Lower leg skin (tissue), 4 donors: ENCODE data around the gene ZRANB3. TPM values are rescaled to one million over a fixed set of nuclear protein-coding genes. Genes with fewer than 3 reads are reported as not detected.

Experiments
- DNase-seq, 2 donors: peaks; one replicate each; pipeline ENCODE4 v3.0.0-alpha.2; 2019; ENCODE audit warnings: low spot score in 2 of 2
- H3K4me3 ChIP-seq: fragments of 200-600 bp; sonication (generic); 2 replicates; pipeline ENCODE4 v1.5.1; 2017; ENCODE audit warnings: mild to moderate bottlenecking, low read depth; ENCODE audit not compliant: poor library complexity, severe bottlenecking
- CTCF ChIP-seq, 3 donors: fragments of 450-650 bp; IDR thresholded peaks; one replicate each; pipeline ENCODE4 v1.5.1; 2016; ENCODE audit warnings: antibody characterized with exemption in 3 of 3, mild to moderate bottlenecking in 3 of 3, moderate library complexity in 2 of 3
- POLR2A ChIP-seq, 2 donors: fragments of 450-650 bp; IDR thresholded peaks; one replicate each; pipeline ENCODE4 v1.6.1; 2016 to 2017; ENCODE audit warnings: antibody characterized with exemption in 2 of 2, mild to moderate bottlenecking in 1 of 2, moderate library complexity in 1 of 2
- WGBS, 2 donors: methylation state at CpG; one replicate each; pipeline ENCODE4 v1.1.5; 2018; 5-methylcytosine and 5-hydroxymethylcytosine counted together
- intact Hi-C: fragments of 100-400 bp; cut with DNase I; formaldehyde crosslinking; loops from one replicate; pipeline ENCODE4 v1.15.0; 2023; ENCODE audit warnings: low total_unique reads
- total RNA-seq, 4 donors: library from RNA; depleted of rRNA; stranded (reverse); fragments of >200 nt; gene quantifications; one replicate each; pipeline ENCODE4 v1.1.0, GENCODE V29; 2016

The ZRANB3 gene
- total RNA-seq, 4 donors from 2014 or later, result 2.1 to 8.1 (median 4.1) TPM

GRCh38 chr2:135265960-135266490 lies 265.0 kb downstream of the ZRANB3 start:
- no peak for TF ChIP-seq CTCF (IDR thresholded peaks at IDR 0.05)
- no peak for TF ChIP-seq POLR2A (IDR thresholded peaks at IDR 0.05)
- intact Hi-C loops, result no loop called here
- H3K4me3 ChIP-seq, result no peak overlapping the region
- WGBS, 2 donors, result 94 to 97% methylated on average over 6 of the region's 6 CpGs
- no peak for DNase-seq

DNA sequence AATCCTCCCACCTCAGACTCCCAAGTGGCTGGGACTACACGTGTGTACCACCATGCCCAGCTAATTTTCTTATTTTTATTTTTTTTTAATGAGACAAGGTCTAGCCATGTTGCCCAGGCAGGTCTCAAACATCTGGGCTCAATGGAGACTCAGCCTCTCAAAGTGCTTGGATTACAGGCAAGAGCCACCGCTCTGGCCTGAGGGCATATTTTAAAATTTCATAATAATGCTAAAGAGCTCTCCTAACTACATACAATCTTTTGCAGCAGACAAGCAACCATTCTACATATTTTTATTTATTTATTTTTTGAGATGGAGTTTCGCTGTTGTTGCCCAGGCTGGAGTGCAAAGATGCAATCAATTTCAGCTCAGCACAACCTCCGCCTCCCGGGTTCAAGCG lies 271.9 kb downstream of the ZRANB3 start:
- DNase-seq, result no peak
- intact Hi-C loops, result no loop called here
- WGBS, 2 donors, result 86 to 98% methylated on average over 6 of the region's 6 CpGs
- H3K4me3 ChIP-seq, result no peak overlapping the region
- TF ChIP-seq POLR2A (IDR thresholded peaks at IDR 0.05) (no peak), CTCF (IDR thresholded peaks at IDR 0.05) (no peak)

DNA sequence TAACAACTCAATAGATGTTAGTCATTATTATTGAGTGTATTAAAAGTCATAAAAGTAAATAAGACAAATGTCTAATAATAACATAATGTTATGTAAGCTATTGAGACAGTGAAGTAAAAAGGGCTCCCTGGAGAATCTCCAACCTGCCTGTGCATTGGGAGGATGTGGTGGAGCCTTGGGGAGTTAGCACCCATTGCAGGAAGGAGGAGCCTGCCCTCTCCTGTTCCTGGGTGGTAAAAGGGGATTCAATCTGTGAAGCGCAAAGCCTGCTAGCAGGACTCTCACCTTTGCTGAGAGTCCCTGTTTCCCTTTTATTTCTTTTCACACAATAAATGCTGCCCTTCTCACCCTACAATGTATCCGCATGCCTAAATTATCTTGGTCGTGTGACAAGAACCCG lies 272.8 kb downstream of the ZRANB3 start:
- no peak for DNase-seq
- WGBS, 2 donors, result 92 to 94% methylated on average over 4 of the region's 4 CpGs
- intact Hi-C loops, result no loop called here
- H3K4me3 ChIP-seq, result no peak overlapping the region
- TF ChIP-seq CTCF (IDR thresholded peaks at IDR 0.05) (no peak), POLR2A (IDR thresholded peaks at IDR 0.05) (no peak)

DNA sequence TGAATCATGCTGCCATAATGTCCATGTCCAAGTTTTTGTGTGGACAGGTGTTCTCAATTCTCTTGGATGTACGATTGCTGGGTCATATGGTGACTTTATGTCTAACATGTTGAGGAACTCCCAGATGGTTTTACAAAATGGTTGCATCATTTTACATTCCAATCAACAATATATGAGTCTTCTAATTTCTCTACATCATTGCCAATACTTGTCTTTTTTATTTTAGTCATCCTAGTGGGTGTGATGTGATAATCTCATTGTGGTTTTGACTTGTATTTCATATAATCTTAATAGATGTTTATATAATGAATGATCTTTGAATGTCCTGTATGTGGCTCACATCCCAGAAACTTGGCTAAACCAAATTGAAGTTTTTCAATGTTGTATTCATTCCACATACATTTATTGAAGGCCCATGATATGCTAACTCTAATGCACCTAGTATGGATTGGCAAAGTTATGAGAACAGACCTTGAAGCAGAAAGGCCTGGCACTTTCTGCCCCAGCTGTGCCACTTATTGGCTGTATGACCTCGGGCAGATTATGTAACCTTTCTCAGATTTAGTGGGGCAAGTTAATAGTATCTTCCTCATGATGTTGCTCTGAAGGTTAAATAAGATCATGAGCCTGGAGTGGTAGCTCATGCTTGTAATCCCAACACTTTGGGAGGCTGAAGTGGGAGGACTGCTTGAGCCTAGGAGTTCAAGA lies 273.5 kb downstream of the ZRANB3 start:
- no peak for TF ChIP-seq POLR2A (IDR thresholded peaks at IDR 0.05)
- no peak for TF ChIP-seq CTCF (IDR thresholded peaks at IDR 0.05)
- H3K4me3 ChIP-seq, result no peak overlapping the region
- 72 to 73% methylated on average over 2 of the region's 2 CpGs for WGBS, 2 donors
- intact Hi-C loops, result no loop called here
- DNase-seq, result no peak

- no peak overlapping the region for H3K4me3 ChIP-seq
- 98% methylated on average over 3 of the region's 3 CpGs for WGBS, 2 donors
- intact Hi-C loops, result no loop called here
- TF ChIP-seq POLR2A (IDR thresholded peaks at IDR 0.05), result no peak
- no peak for TF ChIP-seq CTCF (IDR thresholded peaks at IDR 0.05)
- no peak for DNase-seq
These were observed 274.3 kb downstream of the ZRANB3 start for GRCh38 chr2:135256531-135257260.
